Activated CD4-positive, alpha-beta T cell treated with anti-CD3 and anti-CD28 coated beads, Interleukin-2, amount 50 U/mL, for 1 hour (primary cell): ENCODE results near the gene TAF9.
"Not testable (repeated sequence)": the region's sequence is repeated elsewhere in the genome, so short reads cannot be mapped to it uniquely, and the experiment has no call there.

Experiments used
- DNase-seq: peaks from one replicate; pipeline ENCODE4 v3.0.0-alpha.2; 2020

TAF9 gene

GRCh38 chr5:69369340-69370121 is at the start of gene TAF9, which contains the start of the genes AK6 and RAD17:
TSS of gene TAF9 (minus strand) at chr5:69369520. CDS start at chr5:69365737, 3,783 bp downstream.
TSS of gene AK6 (minus strand) at chr5:69369520. CDS start at chr5:69369490, 30 bp downstream.
TSS of gene RAD17 (plus strand) at chr5:69369818. CDS start at chr5:69372209, 2,391 bp downstream.
- peak; percentile 87 for DNase-seq

- DNase-seq, result no peak
These were observed 49.2 kb upstream of the TAF9 start for GRCh38 chr5:69418554-69418953.

DNA sequence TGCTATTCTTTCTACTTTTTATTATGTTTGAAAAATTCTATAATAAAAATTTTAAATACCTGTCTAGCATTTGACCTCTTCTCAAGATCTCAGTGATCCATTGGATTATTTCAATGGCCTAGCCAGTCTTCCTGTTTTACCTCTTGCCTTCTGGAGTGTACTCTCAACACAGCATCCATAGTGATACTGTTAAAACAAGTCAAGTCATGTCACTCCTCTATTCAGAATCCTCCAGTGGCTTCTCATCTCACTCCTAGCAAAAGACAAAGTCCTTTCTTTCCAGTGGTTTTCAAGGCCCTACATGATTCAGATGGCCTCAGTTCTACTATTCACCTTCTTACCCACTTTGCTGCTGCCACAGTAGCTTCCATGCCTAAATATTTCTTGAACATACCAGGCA is 47.4 kb upstream of the TAF9 start:
- no peak for DNase-seq

GRCh38 chr5:69416180-69416579 is 46.9 kb upstream of the TAF9 start:
- DNase-seq, result no peak

DNA sequence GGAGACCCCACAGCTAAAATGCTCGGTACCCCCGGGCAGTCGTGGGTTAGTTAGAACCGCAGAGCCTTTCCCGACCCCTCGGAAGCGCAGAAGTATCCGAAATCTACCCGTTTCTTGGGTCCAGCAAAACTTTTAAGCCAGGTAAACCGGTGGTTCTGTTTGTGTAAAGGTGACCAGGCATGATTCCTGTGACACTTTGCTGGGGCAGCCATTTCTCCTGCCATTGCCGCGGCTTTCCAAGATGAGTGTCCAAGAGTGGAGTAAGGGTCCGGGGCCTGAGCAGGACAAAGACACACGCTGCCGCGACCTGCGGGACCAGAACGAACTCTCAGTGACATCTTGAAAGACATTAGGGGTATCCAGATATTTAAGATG is 46.3 kb upstream of the TAF9 start:
- no peak for DNase-seq

DNA sequence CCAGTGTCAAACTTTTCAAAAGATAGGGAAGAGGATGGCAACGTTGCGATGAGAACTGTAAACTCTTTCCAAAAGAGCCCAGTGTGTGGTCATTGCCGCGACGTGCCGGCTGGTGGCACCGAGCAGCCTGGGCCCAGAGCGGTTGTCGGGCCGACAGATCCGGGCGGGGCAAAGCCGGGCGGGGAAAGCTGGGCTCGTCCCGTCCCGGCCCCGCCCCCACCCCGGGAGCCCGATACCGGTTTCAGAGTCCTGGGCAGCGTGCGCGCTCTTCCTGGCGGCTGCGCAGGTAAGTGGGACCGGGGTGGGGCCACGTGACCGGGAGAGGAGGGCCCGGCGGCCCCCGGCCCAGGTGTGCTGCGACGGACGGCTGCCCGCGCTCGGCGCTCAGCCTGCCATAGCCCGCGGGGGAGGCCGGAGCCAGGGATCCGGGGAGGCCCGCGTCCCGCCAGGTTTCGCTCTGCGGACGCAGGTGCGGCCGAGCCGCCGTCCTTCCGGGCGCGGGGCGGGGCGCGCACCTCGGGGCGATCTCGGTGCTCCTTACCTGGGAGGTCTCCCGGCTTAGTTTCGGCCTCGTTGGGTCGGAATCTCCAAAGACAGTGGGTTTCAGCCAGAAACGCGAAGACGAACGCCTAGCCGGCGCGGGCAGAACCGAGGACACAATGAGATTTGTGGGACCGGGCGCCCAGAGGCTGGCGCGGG is 45.7 kb upstream of the TAF9 start, which contains the start of gene MARVELD2:
Gene MARVELD2, plus strand, starts transcription at position 232 of the 699 bp plus-strand sequence. CDS start 4,270 bp downstream, outside the sequence.
- DNase-seq, result peak; percentile 41

- DNase-seq, result no peak
These were observed 35.5 kb upstream of the TAF9 start for GRCh38 chr5:69404659-69405330.

DNA sequence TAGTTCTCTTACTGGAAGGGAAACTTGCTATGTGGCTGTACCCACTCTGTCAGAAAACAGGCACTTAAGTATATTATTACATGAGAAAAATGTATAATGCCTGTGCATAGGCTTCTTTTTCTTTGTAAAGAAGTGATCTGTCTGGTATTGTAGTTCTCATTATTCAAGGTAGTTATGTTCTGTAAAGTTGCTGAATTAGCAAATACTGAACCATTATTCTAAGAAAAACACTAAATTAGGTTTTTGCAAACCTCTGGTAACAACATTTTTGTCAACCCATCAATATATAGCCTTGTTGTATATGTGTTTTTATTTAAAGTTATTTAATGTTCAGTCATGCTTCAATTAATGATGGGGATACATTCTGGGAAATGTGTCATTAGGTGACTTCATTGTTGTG is 9.1 kb upstream of the TAF9 start:
- DNase-seq, result no peak

DNA sequence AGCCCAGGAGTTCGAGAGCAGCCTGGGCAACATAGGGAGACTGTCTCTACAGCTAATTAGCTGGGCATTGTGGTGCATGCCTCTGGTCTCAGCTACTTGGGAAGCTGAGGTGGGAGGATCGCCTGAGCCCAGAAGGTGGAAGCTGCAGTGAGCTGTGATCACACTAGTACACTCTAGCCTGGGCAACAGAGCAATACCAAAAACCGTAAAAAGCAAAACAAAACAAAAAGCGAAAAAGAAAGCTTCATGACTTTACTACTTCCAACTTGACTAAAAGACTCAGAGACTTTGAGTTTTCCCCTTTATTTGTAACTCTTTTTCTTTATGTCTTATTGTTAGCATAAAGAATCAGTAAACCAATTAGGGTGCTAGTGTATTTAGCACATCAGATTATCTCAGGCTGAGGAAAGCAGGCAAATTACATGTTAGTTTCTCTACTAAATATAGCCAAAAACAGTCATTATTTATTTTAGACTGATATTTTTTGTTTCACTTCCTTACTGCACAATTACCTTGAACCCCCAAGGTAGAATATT is 5.7 kb upstream of the TAF9 start:
- DNase-seq, result no peak

DNA sequence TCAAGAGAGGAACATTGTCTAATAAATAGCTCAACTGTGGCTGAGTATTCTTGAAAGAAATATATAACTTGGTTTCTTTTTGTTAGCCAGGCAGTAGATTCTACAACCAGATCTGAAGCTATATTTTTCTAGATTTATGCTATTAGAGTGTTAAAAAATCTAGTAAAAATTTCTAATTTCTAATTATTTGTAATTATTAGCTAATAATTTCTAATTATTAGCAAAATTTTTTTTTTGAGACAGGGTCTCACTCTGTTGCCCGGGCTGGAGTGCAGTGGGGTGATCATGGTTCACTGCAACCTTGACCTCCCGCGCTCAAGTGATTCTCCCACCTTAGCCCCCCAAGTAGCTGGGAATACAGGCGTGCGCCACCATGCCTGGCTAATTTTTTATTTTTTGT is 3.1 kb upstream of the TAF9 start:
- no peak for DNase-seq

DNA sequence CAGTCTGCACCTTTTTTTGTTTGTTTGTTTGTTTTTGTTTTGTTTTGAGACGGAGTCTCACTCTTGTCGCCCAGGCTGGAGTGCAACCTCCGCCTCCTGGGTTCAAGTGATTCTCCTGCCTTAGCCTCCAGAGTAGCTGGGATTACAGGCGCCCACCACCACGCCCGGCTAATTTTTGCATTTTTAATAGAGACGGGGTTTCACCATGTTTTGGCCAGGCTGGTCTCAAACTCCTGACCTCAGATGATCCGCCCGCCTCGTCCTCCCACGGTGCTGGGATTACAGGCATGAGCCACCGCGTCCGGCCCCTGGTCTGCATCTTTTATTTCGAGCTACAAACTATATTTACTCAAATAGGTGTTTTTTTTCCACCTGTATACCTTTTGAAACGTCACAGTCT is 1.0 kb upstream of the TAF9 start:
- not testable (repeated sequence) for DNase-seq

DNA sequence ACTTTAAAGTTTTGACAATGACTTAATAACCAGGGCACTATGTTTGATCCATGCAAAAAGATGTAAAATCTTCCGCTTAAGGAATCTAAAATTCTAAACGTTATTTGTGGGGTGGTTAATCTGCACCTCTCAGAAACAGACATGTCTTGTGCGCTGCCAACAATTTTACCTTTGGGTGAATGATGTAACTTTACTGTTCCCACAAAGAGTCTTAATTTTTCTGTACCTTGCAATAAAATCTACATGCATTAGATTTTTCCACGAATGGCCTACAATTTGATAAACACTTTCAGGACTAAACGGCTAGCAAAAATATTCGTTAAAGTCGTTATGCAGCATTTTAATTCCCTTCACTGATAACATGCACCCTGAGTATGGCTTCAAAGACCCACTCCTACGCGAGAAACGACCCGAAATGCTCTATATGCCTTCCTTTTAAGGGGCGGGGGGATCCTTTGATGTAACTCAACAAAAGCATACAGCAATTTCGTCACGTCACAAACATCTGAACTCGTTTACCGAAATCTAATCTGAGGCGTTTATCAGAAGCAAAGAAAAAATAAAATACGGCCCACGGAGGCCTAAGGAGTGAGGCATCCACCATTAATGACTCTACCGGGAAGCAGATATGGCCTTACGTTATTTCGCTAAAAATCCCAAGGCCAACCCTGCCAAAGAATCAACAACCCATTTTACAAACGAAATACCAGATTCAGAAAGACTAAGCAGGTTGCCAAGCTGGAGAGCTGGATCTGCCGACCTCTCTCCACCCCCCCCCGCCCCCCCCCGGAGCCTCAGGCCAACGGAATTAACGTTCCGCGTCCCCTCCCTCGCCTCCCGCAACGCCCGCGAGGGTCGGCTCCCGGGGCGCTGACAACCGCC is 621 bp downstream of the TAF9 start:
- DNase-seq, result no peak

- DNase-seq, result no peak
These were observed 1.5 kb downstream of the TAF9 start for GRCh38 chr5:69367697-69368279.

- no peak for DNase-seq
These were observed 4.5 kb downstream of the TAF9 start for GRCh38 chr5:69364850-69365249.

GRCh38 chr5:69364414-69364813 is 4.9 kb downstream of the TAF9 start:
- no peak for DNase-seq

- DNase-seq, result no peak
These were observed 8.9 kb downstream of the TAF9 start for GRCh38 chr5:69360442-69360841.

DNA sequence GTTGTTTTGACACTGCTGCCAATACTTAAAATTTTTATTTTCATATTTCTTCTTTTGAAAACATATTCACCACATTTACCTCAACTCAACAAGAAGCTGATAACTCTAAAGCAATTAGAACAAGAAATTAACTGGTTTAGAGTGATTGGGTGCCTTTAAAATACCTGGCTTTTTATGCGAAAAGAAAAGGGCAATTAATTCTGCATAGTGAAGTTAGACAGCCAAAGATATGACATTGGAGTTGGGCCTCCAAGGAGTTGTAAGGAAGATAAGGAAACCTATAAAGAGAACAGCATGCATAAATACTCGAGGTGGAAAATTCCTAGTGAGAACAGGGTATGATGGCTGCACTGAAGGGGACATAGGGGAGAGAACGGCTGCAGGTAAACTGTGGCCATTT is 9.6 kb downstream of the TAF9 start:
- no peak for DNase-seq

DNA sequence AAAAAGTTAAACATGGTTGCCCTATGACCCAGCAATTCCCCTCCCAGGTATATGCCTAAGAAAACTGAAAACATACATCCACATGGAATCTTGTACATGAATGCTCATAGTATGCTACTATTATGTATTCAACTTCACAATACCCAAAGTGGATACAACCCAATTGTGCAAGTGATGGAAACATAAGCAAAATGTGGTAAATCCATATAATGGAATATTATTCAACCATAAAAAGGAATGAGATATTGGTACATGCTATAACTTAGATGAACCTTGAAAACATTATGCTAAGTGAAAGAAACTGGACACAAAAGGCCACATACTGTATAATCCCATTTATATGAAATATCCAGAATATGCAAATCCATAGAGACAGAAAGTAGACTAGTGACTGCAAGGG is 18.7 kb downstream of the TAF9 start:
- no peak for DNase-seq

GRCh38 chr5:69343083-69343482 is 26.2 kb downstream of the TAF9 start:
- DNase-seq, result no peak

- DNase-seq, result no peak
These were observed 27.7 kb downstream of the TAF9 start for GRCh38 chr5:69341520-69342161.

DNA sequence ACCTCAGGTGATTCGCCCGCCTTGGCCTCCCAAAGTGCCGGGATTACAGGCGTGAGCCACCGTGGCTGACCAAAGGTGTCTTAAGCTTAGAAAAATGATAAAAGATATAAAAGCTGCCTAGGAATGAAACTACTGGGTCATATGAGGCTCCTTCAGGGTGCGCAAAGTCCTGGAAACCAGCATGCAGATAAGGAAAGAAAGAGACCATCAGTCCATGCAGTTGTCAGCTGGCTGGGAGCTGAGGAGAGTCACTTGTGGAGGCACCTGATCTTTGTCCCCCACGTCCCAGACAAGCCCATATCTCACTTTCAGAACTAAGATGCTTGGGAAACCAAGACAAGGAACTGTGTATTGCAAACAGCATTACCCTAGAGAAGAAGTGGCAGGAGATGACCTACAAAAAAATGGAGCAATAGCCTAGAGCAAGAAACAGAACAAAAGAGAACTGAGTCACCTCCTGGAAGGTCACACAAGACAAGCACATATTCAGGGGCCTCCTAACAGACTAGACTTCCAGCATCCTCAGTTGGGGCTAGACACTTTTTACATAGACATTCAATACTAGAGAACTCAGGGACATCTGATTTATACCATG is 33.9 kb downstream of the TAF9 start:
- DNase-seq, result no peak
